GM12878 (cell line): ENCODE data around the gene SMAD4. TPM values are rescaled to one million over a fixed set of nuclear protein-coding genes. Genes with fewer than 3 reads are reported as not detected.

ENCODE experiments used
- ATAC-seq: fragments of 200-7000 bp; cut with Tn5 transposase; 3 replicates; pipeline ENCODE4 v1.9.1; 2020; ENCODE audit warnings: mild to moderate bottlenecking, moderate library complexity
- BruUV-seq: library from RNA; stranded (reverse); fragments of 400-500 nt; replicated peaks from 2 replicates; lab custom pipeline; 2021; lab: Mats Ljungman, UMichigan
- CTCF ChIA-PET: fragments of 300-600 bp; sonication (Branson Sonifier 250); formaldehyde crosslinking; extraction: SDS; loops from one replicate; lab custom pipeline; 2021; ENCODE audit warnings: inconsistent platforms; lab: Yijun Ruan, JAX
- POLR2A ChIA-PET: fragments of 350-600 bp; formaldehyde crosslinking; extraction: SDS; loops from one replicate; lab custom pipeline; 2021; ENCODE audit warnings: inconsistent platforms; lab: Charles Lee
- RAD21 ChIA-PET: fragments of 300-600 bp; sonication (Branson Sonifier 250); formaldehyde crosslinking; loops from one replicate; lab custom pipeline; 2023; ENCODE audit warnings: antibody characterized with exemption; ENCODE audit not compliant: unreplicated experiment; lab: Charles Lee
- SMC1A ChIA-PET: fragments of 300-600 bp; sonication (Branson Sonifier 250); formaldehyde crosslinking; loops from one replicate; lab custom pipeline; 2023; ENCODE audit not compliant: unreplicated experiment, uncharacterized antibody; lab: Charles Lee
- DNase-seq: peaks from one replicate; pipeline ENCODE4 v3.0.0-alpha.2; 2011; ENCODE audit warnings: low read depth, low spot score
- FAIRE-seq: peaks from 3 replicates; lab custom pipeline; 2011; peaks lifted over from hg19 to GRCh38; lab: Jason Lieb, UNC
- H2AFZ ChIP-seq: 2 replicates; pipeline ENCODE4 v1.6.0; 2011; ENCODE audit warnings: low read depth, low read length, control low read depth; ENCODE audit not compliant: control insufficient read depth
- H3K27ac ChIP-seq: 2 replicates; pipeline ENCODE4 v1.5.1; 2011; ENCODE audit warnings: control low read depth; ENCODE audit not compliant: control insufficient read depth, insufficient read depth
- H3K27me3 ChIP-seq, 2 experiments: replicated peaks in 1 of 2; 2 replicates each; pipeline versions ENCODE4 v1.6.0 to v1.6.1; 2011; ENCODE audit warnings: low read length in 1 of 2; ENCODE audit not compliant: control insufficient read depth in 2 of 2, insufficient read depth in 2 of 2
- H3K36me3 ChIP-seq, 2 experiments: 2 replicates each; pipeline ENCODE4 v1.5.1; 2011; ENCODE audit warnings: low read length in 1 of 2; ENCODE audit not compliant: control insufficient read depth in 2 of 2, insufficient read depth in 2 of 2
- H3K4me1 ChIP-seq: 2 replicates; pipeline ENCODE4 v1.6.1; 2011; ENCODE audit warnings: mild to moderate bottlenecking, low read length, moderate library complexity, mixed read lengths; ENCODE audit not compliant: control insufficient read depth, insufficient read depth
- H3K4me2 ChIP-seq: 2 replicates; pipeline ENCODE4 v1.6.0; 2011; ENCODE audit warnings: control low read depth; ENCODE audit not compliant: control insufficient read depth, insufficient read depth
- H3K4me3 ChIP-seq: fragments of 200-600 bp; sonication (generic); 2 replicates; pipeline ENCODE4 v1.5.1; 2016
- H3K79me2 ChIP-seq: 2 replicates; pipeline ENCODE4 v1.6.0; 2011; ENCODE audit warnings: low read length; ENCODE audit not compliant: control insufficient read depth, insufficient read depth
- H3K9ac ChIP-seq: 2 replicates; pipeline ENCODE4 v1.8.0; 2011; ENCODE audit warnings: low read length, control low read depth, mixed read lengths; ENCODE audit not compliant: control insufficient read depth, insufficient read depth
- H3K9me3 ChIP-seq: replicated peaks from 3 replicates; pipeline ENCODE4 v1.5.1; 2011; ENCODE audit warnings: mild to moderate bottlenecking, low read length; ENCODE audit not compliant: control insufficient read depth, insufficient read depth
- H4K20me1 ChIP-seq: 2 replicates; pipeline ENCODE4 v1.6.0; 2011; ENCODE audit not compliant: control insufficient read depth, insufficient read depth
- CREB1 ChIP-seq: IDR thresholded peaks from 2 replicates; pipeline ENCODE4 v1.6.1; 2012; ENCODE audit warnings: low read depth, mild to moderate bottlenecking, inconsistent platforms
- ETV6 ChIP-seq, 2 experiments: fragments of 450-650 bp in 1 of 2; IDR thresholded peaks in 1 of 2; conservative IDR thresholded peaks in 1 of 2; 2 replicates each; pipeline ENCODE4 v1.6.1; 2014; ENCODE audit warnings: antibody characterized with exemption in 1 of 2, borderline replicate concordance in 1 of 2, low read depth in 1 of 2, mild to moderate bottlenecking in 1 of 2, moderate library complexity in 1 of 2
- HCFC1 ChIP-seq: fragments of 150-350 bp; IDR thresholded peaks from 2 replicates; pipeline ENCODE4 v1.6.1; 2014; ENCODE audit warnings: low read length
- KAT2A ChIP-seq: conservative IDR thresholded peaks from 2 replicates; pipeline ENCODE4 v1.6.1; 2011; ENCODE audit warnings: low read depth, low read length; ENCODE audit not compliant: control insufficient read depth
- LARP7 ChIP-seq: fragments of 450-650 bp; IDR thresholded peaks from 2 replicates; pipeline ENCODE4 v1.6.1; 2017; ENCODE audit warnings: mild to moderate bottlenecking
- MYC ChIP-seq: IDR thresholded peaks from 2 replicates; pipeline ENCODE4 v1.6.1; 2011; ENCODE audit warnings: mild to moderate bottlenecking, low read length, moderate library complexity, inconsistent platforms; ENCODE audit not compliant: insufficient read depth, insufficient replicate concordance, insufficient read length, severe bottlenecking
- NFYA ChIP-seq: IDR thresholded peaks from 2 replicates; pipeline ENCODE4 v1.6.1; 2011; ENCODE audit warnings: low read depth, mild to moderate bottlenecking, low read length, improper control_type of control experiment, borderline replicate concordance
- SMARCA5 ChIP-seq: fragments of 450-650 bp; IDR thresholded peaks from 2 replicates; pipeline ENCODE4 v1.6.1; 2017; ENCODE audit warnings: mild to moderate bottlenecking
- STAT3 ChIP-seq: IDR thresholded peaks from 2 replicates; pipeline ENCODE4 v1.6.1; 2011; ENCODE audit warnings: low read depth, low read length, improper control_type of control experiment
- ZBED1 ChIP-seq: IDR thresholded peaks from 2 replicates; pipeline ENCODE4 v1.6.1; 2016; ENCODE audit warnings: borderline replicate concordance
- ZNF207 ChIP-seq: fragments of 450-650 bp; IDR thresholded peaks from 2 replicates; pipeline ENCODE4 v1.6.1; 2014; ENCODE audit warnings: antibody characterized with exemption, mild to moderate bottlenecking, borderline replicate concordance
- ZNF24 ChIP-seq: fragments of 450-650 bp; IDR thresholded peaks from 2 replicates; pipeline ENCODE4 v1.6.1; 2017; ENCODE audit warnings: antibody characterized with exemption, mild to moderate bottlenecking
- ZNF384 ChIP-seq: IDR thresholded peaks from 2 replicates; pipeline ENCODE4 v1.6.1; 2012; ENCODE audit warnings: low read depth, mild to moderate bottlenecking, low read length, improper control_type of control experiment, borderline replicate concordance
- WGBS: methylation state at CpG from one replicate; pipeline ENCODE4 v1.1.6; 2016; ENCODE audit warnings: low lambda C conversion rate; ENCODE audit not compliant: insufficient replicate concordance, insufficient coverage; ENCODE audit errors: missing lambda C conversion rate; 5-methylcytosine and 5-hydroxymethylcytosine counted together
- in situ Hi-C: fragments of 300-500 bp; cut with MboI; formaldehyde crosslinking; loops from 9 replicates; pipeline ENCODE4 v1.14.3; 2018; ENCODE audit warnings: mixed read lengths
- intact Hi-C: fragments of 100-400 bp; cut with micrococcal nuclease; formaldehyde crosslinking; loops from one replicate; pipeline ENCODE4 v1.14.2; 2022; ENCODE audit not compliant: unreplicated experiment
- polyA plus RNA-seq, 11 experiments: library from polyadenylated mRNA; depleted of rRNA in 4 of 11; unstranded in 6 of 11; stranded (reverse) in 5 of 11; fragments of >200 nt; fragmentation: Nextera tagmentation in 4 of 11; fragmentation: Illumina TruSeq in 1 of 11; extraction: Ambion mirVana in 4 of 11; extraction: Trizol in 1 of 11; gene quantifications; 1 replicate in 1 of 11; 2 replicates in 10 of 11; pipeline versions ENCODE4 v1.2.1 to v1.2.3, GENCODE V29; 2011 to 2016; ENCODE audit warnings: inconsistent platforms in 2 of 11, missing spikeins in 2 of 11, low read depth in 1 of 11
- total RNA-seq, 4 experiments: library from RNA; depleted of rRNA in 3 of 4; stranded (reverse); fragments of >200 nt in 3 of 4; fragmentation: Illumina TruSeq in 1 of 4; extraction: Trizol in 1 of 4; gene quantifications; 2 replicates each; pipeline versions ENCODE4 v1.2.1 to v1.2.3, GENCODE V29; 2013 to 2021
- TF ChIP-seq, protein P1 (sequence below), 3 experiments: IDR thresholded peaks in 2 of 3; conservative IDR thresholded peaks in 1 of 3; 2 replicates each; pipeline ENCODE4 v1.5.1; 2011; ENCODE audit warnings: low read depth in 3 of 3, low read length in 3 of 3, mild to moderate bottlenecking in 3 of 3, control low read depth in 2 of 3, moderate library complexity in 2 of 3, inconsistent platforms in 1 of 3, mixed read lengths in 1 of 3; ENCODE audit not compliant: control insufficient read depth in 2 of 3, insufficient read depth in 1 of 3; ENCODE audit errors: extremely low read depth in 1 of 3

SMAD4 gene
- total and polyA plus RNA-seq, 10 of the 15 experiments (the other 5 are each of a cell fraction or from before 2014, with no cell fraction given), result 9.6 to 99.9 (median 37.5) TPM

DNA sequence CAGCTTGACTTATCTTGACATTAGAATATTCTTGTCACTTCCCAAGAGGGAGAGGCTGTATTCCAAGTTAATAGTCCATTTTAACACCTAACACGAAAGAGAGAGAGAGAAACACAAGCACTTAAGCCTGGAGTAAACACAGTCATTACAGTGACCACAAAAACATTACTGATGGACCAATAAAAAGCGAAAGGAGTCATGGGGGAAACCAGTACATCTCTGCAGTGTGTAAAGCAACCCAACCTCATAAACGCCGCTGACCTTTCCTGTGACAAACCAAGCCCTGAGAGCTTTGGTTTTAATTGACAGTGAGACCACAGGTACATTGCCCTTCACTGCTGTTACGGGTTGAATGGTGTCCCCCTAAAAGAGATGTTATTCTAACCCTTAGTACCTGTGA is 78.3 kb downstream of the SMAD4 start:
- Histone ChIP-seq H3K27me3 (no peaks in the 10 kb centered on the region), H3K9ac (no peak overlapping the region), H3K9me3 (no peaks in the 10 kb centered on the region), H3K4me2 (no peak overlapping the region), H2AFZ (no peak overlapping the region), H3K36me3 (no peaks in the 10 kb centered on the region), H3K4me3 (no peak overlapping the region), H3K79me2 (no peaks in the 10 kb centered on the region), H3K4me1 (peaks cover 8% of the 10 kb centered on the region; the same call in 1 of the 2 replicates), H4K20me1 (no peaks in the 10 kb centered on the region), H3K27ac (no peak overlapping the region)
- ChIA-PET RAD21 (interaction anchor here (0.8 to 1.3 kb wide), 7 partner anchors 11 to 560 kb away, joined by 3 to 4 read pairs (median 3); no protein-coding TSS in a partner anchor), SMC1A (interaction anchor here (1.0 to 1.9 kb wide), 7 partner anchors 9 to 655 kb away, joined by 3 to 10 read pairs (median 3); no protein-coding TSS in a partner anchor), POLR2A (no interaction called here), CTCF (interaction anchor here (0.9 to 3.8 kb wide), 7 partner anchors 11 to 560 kb away, joined by 3 to 19 read pairs (median 8); partner anchors contain the start of gene MEX3C)
- ATAC-seq (no peak), DNase-seq (no peak), FAIRE-seq (no peak)
- in situ Hi-C loops (loop anchor here (5.0 to 25.0 kb wide), 4 partner anchors 279 to 1804 kb away; no protein-coding TSS in a partner anchor), intact Hi-C loops (loop anchor here (2.0 kb wide), 1 partner anchor 288 kb away; the partner anchor contains the start of gene MRO)
- 63% methylated on average over 5 of the region's 5 CpGs for WGBS
- TF ChIP-seq ZNF207 (no peak), KAT2A (no peak), MYC (no peak)
- BruUV-seq, result no TSS peak

DNA sequence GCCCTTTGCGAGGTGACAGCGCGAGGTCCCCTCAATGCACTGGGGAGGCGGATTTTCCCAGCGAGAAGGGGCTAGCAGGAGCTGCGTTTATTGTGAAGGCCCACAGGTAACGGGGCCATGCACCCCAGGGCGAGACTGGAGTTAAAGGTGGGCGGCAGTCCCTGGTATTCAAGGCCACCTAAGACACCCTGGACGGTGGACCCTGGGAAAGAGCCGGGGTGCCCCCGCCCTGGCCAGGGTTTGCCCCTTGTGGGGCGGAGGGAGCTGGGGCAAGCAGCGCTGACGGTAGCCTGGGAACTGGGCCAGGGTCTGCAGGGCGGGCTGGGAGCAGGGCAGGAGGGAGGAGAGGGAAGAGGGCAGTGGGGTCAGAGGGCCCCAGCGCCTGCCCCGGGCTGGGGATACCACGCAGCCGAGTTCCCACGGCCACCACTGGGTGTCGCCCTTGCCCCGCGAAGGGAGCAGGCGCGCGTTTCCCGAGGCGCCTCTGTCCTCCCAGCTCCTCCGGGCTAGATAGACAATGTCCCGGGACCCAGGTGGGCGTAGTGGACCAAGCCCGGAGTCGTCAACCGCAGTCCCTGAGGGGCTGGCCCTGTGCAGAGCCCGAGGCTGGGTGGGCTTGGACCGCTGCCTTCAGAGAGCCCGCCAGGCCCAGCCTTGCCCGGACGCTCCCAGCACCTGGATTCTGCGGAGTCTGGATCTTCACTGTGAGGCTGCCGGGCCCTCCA is 80.2 kb downstream of the SMAD4 start:
- no peaks in the 10 kb centered on the region for H3K79me2 ChIP-seq
- ChIA-PET POLR2A (no interaction called here), SMC1A (interaction anchor here (0.5 to 2.7 kb wide), 11 partner anchors 13 to 559 kb away, joined by 3 to 10 read pairs (median 4); no protein-coding TSS in a partner anchor), CTCF (interaction anchor here (0.5 to 3.8 kb wide), 22 partner anchors 9 to 1179 kb away, joined by 3 to 19 read pairs (median 5); partner anchors contain the start of gene MEX3C), RAD21 (interaction anchor here (0.6 to 3.4 kb wide), 11 partner anchors 13 to 1178 kb away, joined by 3 to 17 read pairs (median 5); partner anchors contain the start of gene MRO)
- H2AFZ ChIP-seq, result peak overlapping the region; percentile 31; the same call in 1 of the 2 replicates
- no peak overlapping the region for H3K27ac ChIP-seq
- no peaks in the 10 kb centered on the region for H4K20me1 ChIP-seq
- no peaks in the 10 kb centered on the region for H3K27me3 ChIP-seq
- no TSS peak for BruUV-seq
- no peak overlapping the region for H3K9ac ChIP-seq
- no peaks in the 10 kb centered on the region for H3K9me3 ChIP-seq
- H3K4me2 ChIP-seq, result no peak overlapping the region; the same call in 1 of the 2 replicates
- WGBS, result 41% methylated on average over 35 of the region's 42 CpGs
- in situ Hi-C loops (loop anchor here (25.0 kb wide), 3 partner anchors 277 to 1802 kb away; no protein-coding TSS in a partner anchor), intact Hi-C loops (loop anchor here (5.0 kb wide), 3 partner anchors 272 to 557 kb away; no protein-coding TSS in a partner anchor)
- no peak overlapping the region for H3K4me3 ChIP-seq
- DNase-seq (no peak), ATAC-seq (peak; percentile 99), FAIRE-seq (no peak)
- H3K36me3 ChIP-seq, result no peaks in the 10 kb centered on the region
- H3K4me1 ChIP-seq, result peaks cover 8% of the 10 kb centered on the region; the same call in 1 of the 2 replicates
- TF ChIP-seq, protein P1, sequence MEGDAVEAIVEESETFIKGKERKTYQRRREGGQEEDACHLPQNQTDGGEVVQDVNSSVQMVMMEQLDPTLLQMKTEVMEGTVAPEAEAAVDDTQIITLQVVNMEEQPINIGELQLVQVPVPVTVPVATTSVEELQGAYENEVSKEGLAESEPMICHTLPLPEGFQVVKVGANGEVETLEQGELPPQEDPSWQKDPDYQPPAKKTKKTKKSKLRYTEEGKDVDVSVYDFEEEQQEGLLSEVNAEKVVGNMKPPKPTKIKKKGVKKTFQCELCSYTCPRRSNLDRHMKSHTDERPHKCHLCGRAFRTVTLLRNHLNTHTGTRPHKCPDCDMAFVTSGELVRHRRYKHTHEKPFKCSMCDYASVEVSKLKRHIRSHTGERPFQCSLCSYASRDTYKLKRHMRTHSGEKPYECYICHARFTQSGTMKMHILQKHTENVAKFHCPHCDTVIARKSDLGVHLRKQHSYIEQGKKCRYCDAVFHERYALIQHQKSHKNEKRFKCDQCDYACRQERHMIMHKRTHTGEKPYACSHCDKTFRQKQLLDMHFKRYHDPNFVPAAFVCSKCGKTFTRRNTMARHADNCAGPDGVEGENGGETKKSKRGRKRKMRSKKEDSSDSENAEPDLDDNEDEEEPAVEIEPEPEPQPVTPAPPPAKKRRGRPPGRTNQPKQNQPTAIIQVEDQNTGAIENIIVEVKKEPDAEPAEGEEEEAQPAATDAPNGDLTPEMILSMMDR (IDR thresholded peaks at IDR 0.05 in 2 of 3, conservative IDR thresholded peaks at IDR 0.05 in 1 of 3; ENCODE audit: control insufficient read depth in 2 of 3, extremely low read depth in 1 of 3, insufficient read depth in 1 of 3, low read depth in 3 of 3, low read length in 3 of 3), result peak; percentile 79 to 98 (median 96)
- no peak for TF ChIP-seq ETV6 (conservative IDR thresholded peaks at IDR 0.05 in 1 of 2, IDR thresholded peaks at IDR 0.05 in 1 of 2; ENCODE audit: borderline replicate concordance in 1 of 2, low read depth in 1 of 2)
- no peak for TF ChIP-seq STAT3
- peak; percentile 54; the same call in 1 of the 2 replicates for TF ChIP-seq LARP7
- TF ChIP-seq HCFC1, result 0 out of 2 replicates have a peak, but pooled peaks have one; percentile 12
- TF ChIP-seq ZNF24, result no peak
- no peak for TF ChIP-seq NFYA
- TF ChIP-seq CREB1, result no peak
- TF ChIP-seq ZNF384, result no peak
- TF ChIP-seq SMARCA5, result no peak
- TF ChIP-seq ZBED1, result no peak
